Keratinocyte (primary cell): ENCODE data around the gene LIN7A. TPM values are rescaled to one million over a fixed set of nuclear protein-coding genes. Genes with fewer than 3 reads are reported as not detected.

Source experiments
- DNase-seq: peaks from one replicate; pipeline ENCODE4 v3.0.0-alpha.2; 2011; ENCODE audit warnings: low read depth, missing footprints, low spot score
- FAIRE-seq: peaks from 2 replicates; lab custom pipeline; 2011; peaks lifted over from hg19 to GRCh38; lab: Jason Lieb, UNC
- H2AFZ ChIP-seq: 2 replicates; pipeline ENCODE4 v1.6.0; 2012; ENCODE audit warnings: low read length, control low read depth, inconsistent platforms; ENCODE audit not compliant: control insufficient read depth
- H3K27ac ChIP-seq: 2 replicates; pipeline ENCODE4 v1.5.1; 2011; ENCODE audit warnings: low read length; ENCODE audit not compliant: control insufficient read depth, insufficient read depth
- H3K27me3 ChIP-seq: 3 replicates; pipeline ENCODE4 v1.6.0; 2011; ENCODE audit warnings: low read length; ENCODE audit not compliant: control insufficient read depth, insufficient read depth; ENCODE audit errors: extremely low read depth
- H3K36me3 ChIP-seq, 2 experiments: 2 replicates in 1 of 2; 3 replicates in 1 of 2; pipeline ENCODE4 v1.5.1; 2011; ENCODE audit warnings: low read length in 2 of 2, mild to moderate bottlenecking in 1 of 2; ENCODE audit not compliant: control insufficient read depth in 2 of 2, insufficient read depth in 2 of 2; ENCODE audit errors: extremely low read depth in 1 of 2
- H3K4me1 ChIP-seq: 3 replicates; pipeline ENCODE4 v1.5.1; 2011; ENCODE audit warnings: low read length; ENCODE audit not compliant: control insufficient read depth, insufficient read depth; ENCODE audit errors: extremely low read depth
- H3K4me2 ChIP-seq: 3 replicates; pipeline ENCODE4 v1.6.0; 2011; ENCODE audit warnings: low read depth, low read length; ENCODE audit not compliant: control insufficient read depth, insufficient read depth; ENCODE audit errors: extremely low read depth
- H3K4me3 ChIP-seq, 3 experiments: fragments of 200-600 bp in 1 of 3; sonication (generic) in 1 of 3; 2 replicates in 2 of 3; 3 replicates in 1 of 3; pipeline ENCODE4 v1.5.1; 2011 to 2016; ENCODE audit warnings: low read length in 3 of 3, mild to moderate bottlenecking in 3 of 3, control low read depth in 2 of 3, inconsistent platforms in 1 of 3, low read depth in 1 of 3, mixed read lengths in 1 of 3, mixed run types in 1 of 3, moderate library complexity in 1 of 3; ENCODE audit not compliant: control insufficient read depth in 2 of 3, insufficient read depth in 2 of 3; ENCODE audit errors: extremely low read depth in 1 of 3
- H3K79me2 ChIP-seq: 2 replicates; pipeline ENCODE4 v1.6.0; 2012; ENCODE audit warnings: low read length; ENCODE audit not compliant: control insufficient read depth, insufficient read depth
- H3K9ac ChIP-seq: 3 replicates; pipeline ENCODE4 v1.6.0; 2011; ENCODE audit warnings: low read length; ENCODE audit not compliant: control insufficient read depth, insufficient read depth; ENCODE audit errors: extremely low read depth
- H3K9me1 ChIP-seq: 3 replicates; pipeline ENCODE4 v1.6.0; 2011; ENCODE audit warnings: low read length; ENCODE audit not compliant: control insufficient read depth, insufficient read depth; ENCODE audit errors: extremely low read depth
- H3K9me3 ChIP-seq: 2 replicates; pipeline ENCODE4 v1.5.1; 2012; ENCODE audit warnings: low read depth, low read length; ENCODE audit not compliant: control insufficient read depth
- H4K20me1 ChIP-seq: 3 replicates; pipeline ENCODE4 v1.6.0; 2011; ENCODE audit warnings: low read length; ENCODE audit not compliant: control insufficient read depth, insufficient read depth; ENCODE audit errors: extremely low read depth
- CTCF ChIP-seq, 3 experiments: IDR thresholded peaks in 1 of 3; conservative IDR thresholded peaks in 1 of 3; optimal IDR thresholded peaks in 1 of 3; 2 replicates in 2 of 3; 3 replicates in 1 of 3; pipeline versions ENCODE3 to v1.5.1; 2011; ENCODE audit warnings: low read length in 3 of 3, mild to moderate bottlenecking in 3 of 3, moderate library complexity in 2 of 3, control low read depth in 1 of 3, inconsistent platforms in 1 of 3; ENCODE audit not compliant: insufficient read depth in 2 of 3; ENCODE audit errors: extremely low read depth in 1 of 3
- EZH2 ChIP-seq: IDR thresholded peaks from one replicate; pipeline ENCODE4 v1.6.1; 2012; ENCODE audit warnings: inconsistent platforms, mild to moderate bottlenecking, low read length, moderate library complexity
- dilution Hi-C: fragments of 300-500 bp; cut with MboI; formaldehyde crosslinking; loops from one replicate; pipeline ENCODE4 v1.7.0; 2020; ENCODE audit warnings: low sequenced_read_pairs; ENCODE audit not compliant: extremely low pct_ligation_motif_present
- polyA plus RNA-seq, 5 experiments: library from polyadenylated mRNA; depleted of rRNA in 3 of 5; stranded (reverse) in 3 of 5; stranded (forward) in 1 of 5; unstranded in 1 of 5; fragments of >200 nt; gene quantifications; 1 replicate in 1 of 5; 2 replicates in 3 of 5; 3 replicates in 1 of 5; pipeline versions ENCODE4 v1.2.1 to v1.2.3, GENCODE V29; 2011 to 2012; ENCODE audit warnings: missing spikeins in 2 of 5, low read depth in 1 of 5, low replicate concordance in 1 of 5

Gene LIN7A
- polyA plus RNA-seq, 1 donor (not counting 4 experiments of a cell fraction or from before 2014, with no cell fraction given): not detected

GRCh38 chr12:80925237-80925636, 12.5 kb downstream of the LIN7A start:
- H3K9me1 ChIP-seq: no peaks in the 10 kb centered on the region
- no peak overlapping the region for H3K9ac ChIP-seq
- H3K9me3 ChIP-seq: no peaks in the 10 kb centered on the region
- H3K27ac ChIP-seq: no peak overlapping the region
- dilution Hi-C loops: no loop called here
- no peaks in the 10 kb centered on the region for H3K4me1 ChIP-seq
- FAIRE-seq: no peak
- no peaks in the 10 kb centered on the region for H3K79me2 ChIP-seq
- no peaks in the 10 kb centered on the region for H3K27me3 ChIP-seq
- H3K4me3 ChIP-seq: no peak overlapping the region
- no peaks in the 10 kb centered on the region for H3K36me3 ChIP-seq
- DNase-seq: no peak
- no peak for TF ChIP-seq CTCF (optimal IDR thresholded peaks at IDR 0.05 in 1 of 3, IDR thresholded peaks at IDR 0.05 in 1 of 3, conservative IDR thresholded peaks at IDR 0.05 in 1 of 3; ENCODE audit: extremely low read depth in 1 of 3, insufficient read depth in 2 of 3, low read length in 3 of 3)
- no peak for TF ChIP-seq EZH2
- H3K4me2 ChIP-seq: no peak overlapping the region
- H4K20me1 ChIP-seq: no peaks in the 10 kb centered on the region
- H2AFZ ChIP-seq: no peak overlapping the region

DNA sequence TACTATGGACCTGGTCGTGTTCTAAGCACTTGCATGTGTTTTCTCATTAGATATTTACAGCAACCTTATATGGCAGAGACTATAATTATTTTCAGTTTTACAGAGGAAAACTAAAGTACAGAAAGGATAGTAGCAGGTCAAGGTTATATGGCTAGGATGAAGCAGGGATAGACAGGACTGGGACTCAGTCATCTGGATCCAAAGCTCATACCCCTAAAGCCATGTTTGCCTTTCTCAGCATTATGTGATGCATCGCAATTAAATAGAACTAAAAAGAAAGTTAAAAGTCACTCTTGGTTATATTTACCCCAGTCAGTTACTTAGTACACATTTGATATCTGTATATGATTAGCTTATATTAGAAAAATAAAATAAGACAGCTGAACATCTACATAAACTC, 13.3 kb downstream of the LIN7A start:
- no peaks in the 10 kb centered on the region for H3K79me2 ChIP-seq
- no peak for TF ChIP-seq CTCF (optimal IDR thresholded peaks at IDR 0.05 in 1 of 3, IDR thresholded peaks at IDR 0.05 in 1 of 3, conservative IDR thresholded peaks at IDR 0.05 in 1 of 3; ENCODE audit: extremely low read depth in 1 of 3, insufficient read depth in 2 of 3, low read length in 3 of 3)
- TF ChIP-seq EZH2: no peak

More for the DNA sequence above, 13.3 kb downstream of the LIN7A start:
- Histone ChIP-seq H3K4me2 (no peak overlapping the region), H3K9me1 (no peaks in the 10 kb centered on the region), H2AFZ (no peak overlapping the region), H4K20me1 (no peaks in the 10 kb centered on the region), H3K27me3 (no peaks in the 10 kb centered on the region), H3K36me3 (no peaks in the 10 kb centered on the region), H3K4me3 (no peak overlapping the region), H3K9me3 (no peaks in the 10 kb centered on the region), H3K27ac (no peak overlapping the region), H3K9ac (no peak overlapping the region), H3K4me1 (no peaks in the 10 kb centered on the region)
- no peak for DNase-seq
- dilution Hi-C loops: no loop called here
- FAIRE-seq: no peak
